Fibroblast of villous mesenchyme (primary cell): Measurements from ENCODE around the gene SRSF7. TPM values are rescaled to one million over a fixed set of nuclear protein-coding genes. Genes with fewer than 3 reads are reported as not detected.
A peak's percentile ranks its signal among the peaks of the same experiment; 100 is the strongest.

Source experiments
- DNase-seq: peaks from one replicate; pipeline ENCODE4 v3.0.0-alpha.2; 2010; ENCODE audit warnings: low read depth
- H3K4me3 ChIP-seq: 2 replicates; pipeline ENCODE4 v1.5.1; 2011; ENCODE audit warnings: low read depth, mild to moderate bottlenecking, low read length
- CTCF ChIP-seq: IDR thresholded peaks from 2 replicates; pipeline ENCODE4 v1.5.1; 2012; ENCODE audit warnings: low read depth, mild to moderate bottlenecking, low read length; ENCODE audit not compliant: insufficient read depth
- total RNA-seq: library from RNA; depleted of rRNA; stranded (reverse); fragments of >200 nt; gene quantifications from 2 replicates; pipeline ENCODE4 v1.2.3, GENCODE V29; 2012

Gene SRSF7
- total RNA-seq, 1 donor: 142 TPM

- no peak for DNase-seq
- H3K4me3 ChIP-seq: peak overlapping the region; percentile 29
- no peak for TF ChIP-seq CTCF
These were observed 3.3 kb upstream of the SRSF7 start for GRCh38 chr2:38754506-38754905.

GRCh38 chr2:38754049-38754448 is 2.9 kb upstream of the SRSF7 start:
- H3K4me3 ChIP-seq: no peak overlapping the region
- no peak for DNase-seq
- TF ChIP-seq CTCF: no peak

GRCh38 chr2:38751596-38752410 is 642 bp upstream of the SRSF7 start:
- peak overlapping the region; percentile 93 for H3K4me3 ChIP-seq
- no peak for TF ChIP-seq CTCF
- no peak for DNase-seq

GRCh38 chr2:38750011-38750890 is 910 bp downstream of the SRSF7 start:
- DNase-seq: peak; percentile 36
- TF ChIP-seq CTCF: no peak
- peak overlapping the region; percentile 93 for H3K4me3 ChIP-seq

GRCh38 chr2:38748943-38749804 is 2.0 kb downstream of the SRSF7 start:
- DNase-seq: no peak
- TF ChIP-seq CTCF: no peak
- peak overlapping the region; percentile 93 for H3K4me3 ChIP-seq

- no peak for TF ChIP-seq CTCF
- H3K4me3 ChIP-seq: no peak overlapping the region
- DNase-seq: no peak
These were observed 2.8 kb downstream of the SRSF7 start for GRCh38 chr2:38748391-38748790.
